Breast epithelium (tissue), 3 donors: ENCODE measurements around the gene IQCE.

ENCODE experiments used
- POLR2A ChIP-seq: fragments of 450-650 bp; IDR thresholded peaks from one replicate; pipeline ENCODE4 v1.6.1; 2016; ENCODE audit warnings: antibody characterized with exemption, mild to moderate bottlenecking, moderate library complexity
- POLR2AphosphoS5 ChIP-seq, 3 donors: sonication (generic); formaldehyde crosslinking; IDR thresholded peaks; one replicate each; pipeline ENCODE4 v1.6.1; 2017; ENCODE audit warnings: antibody characterized with exemption in 3 of 3

DNA sequence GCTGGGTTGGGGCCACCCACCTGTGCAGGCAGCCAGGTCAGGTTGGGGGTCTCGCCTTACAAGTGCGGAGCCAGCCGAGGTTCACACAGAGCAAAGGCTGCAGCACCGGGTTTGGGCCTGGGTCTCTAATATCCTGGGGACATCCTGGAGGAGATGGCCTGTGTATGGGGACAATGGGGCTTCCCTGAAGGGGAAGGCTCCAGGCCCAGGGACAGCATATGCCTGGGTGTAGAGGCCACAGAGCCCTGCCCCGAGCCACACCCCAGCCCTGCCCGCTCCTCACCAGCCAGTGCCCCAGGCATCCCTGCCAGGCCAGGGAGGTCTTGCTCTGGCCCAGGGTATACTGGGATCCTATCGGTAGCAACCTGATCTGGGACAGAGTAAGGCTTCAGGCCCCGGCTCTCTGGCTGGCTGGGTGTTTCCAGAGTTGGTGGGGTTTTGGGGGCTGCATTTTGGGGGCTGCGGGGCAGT is 82.1 kb downstream of the IQCE start:
- TF ChIP-seq POLR2AphosphoS5 (IDR thresholded peaks at IDR 0.05) (no peak), POLR2A (no peak)
